HK-2 (cell line): ENCODE results near the gene AP3B1.

Source experiments
- DNase-seq: peaks from one replicate; pipeline ENCODE4 v3.0.0-alpha.2; 2018; ENCODE audit not compliant: unreplicated experiment

Gene AP3B1

DNA sequence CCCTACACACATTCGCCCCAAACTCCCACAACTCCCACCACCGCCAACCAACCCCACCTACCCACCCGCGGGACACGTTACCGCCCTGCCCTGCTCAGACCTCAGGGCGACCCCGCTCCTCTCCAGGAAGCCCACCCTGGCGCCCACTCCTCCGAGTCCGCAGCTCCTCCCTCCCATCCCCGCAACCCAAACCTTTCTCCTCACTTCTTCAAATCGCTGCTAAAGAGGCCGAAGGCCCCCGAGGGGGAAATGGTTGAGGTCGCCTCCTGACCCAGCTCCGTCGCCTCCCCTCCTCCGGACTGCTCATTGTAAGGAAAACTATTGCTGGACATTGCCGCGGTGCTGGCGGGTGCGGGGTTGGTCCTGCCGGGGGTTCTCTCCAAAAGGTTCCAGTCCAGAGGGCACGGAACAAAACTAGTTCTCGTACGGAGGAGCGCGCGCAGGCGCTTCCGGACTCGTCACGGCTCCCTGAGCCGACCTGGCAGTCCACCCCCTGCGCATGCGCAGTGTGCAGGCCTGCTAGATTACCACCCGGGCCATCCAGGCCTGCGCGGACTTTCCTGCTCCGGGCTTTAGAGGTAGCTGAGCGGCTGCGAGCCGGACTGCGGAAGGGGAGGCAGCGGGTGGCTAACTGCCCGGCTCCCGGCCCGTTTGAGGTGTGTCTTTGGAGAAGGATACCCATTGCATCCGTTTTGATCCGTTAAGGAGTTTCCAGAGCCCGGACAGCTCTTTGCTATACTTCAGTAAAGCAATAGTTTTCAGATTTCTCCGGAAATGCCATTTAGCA is at the start of gene AP3B1:
AP3B1 (minus strand) TSS at position 451 of the 787 bp plus-strand sequence; CDS start at position 332, 119 bp downstream.
- peak; percentile 96 for DNase-seq

- no peak for DNase-seq
Observed at GRCh38 chr5:78341440-78341839, 46.9 kb upstream of the AP3B1 start.

- no peak for DNase-seq
Observed at GRCh38 chr5:78339617-78340436, 45.3 kb upstream of the AP3B1 start.

- no peak for DNase-seq
Observed at GRCh38 chr5:78336698-78337097, 42.2 kb upstream of the AP3B1 start.

DNA sequence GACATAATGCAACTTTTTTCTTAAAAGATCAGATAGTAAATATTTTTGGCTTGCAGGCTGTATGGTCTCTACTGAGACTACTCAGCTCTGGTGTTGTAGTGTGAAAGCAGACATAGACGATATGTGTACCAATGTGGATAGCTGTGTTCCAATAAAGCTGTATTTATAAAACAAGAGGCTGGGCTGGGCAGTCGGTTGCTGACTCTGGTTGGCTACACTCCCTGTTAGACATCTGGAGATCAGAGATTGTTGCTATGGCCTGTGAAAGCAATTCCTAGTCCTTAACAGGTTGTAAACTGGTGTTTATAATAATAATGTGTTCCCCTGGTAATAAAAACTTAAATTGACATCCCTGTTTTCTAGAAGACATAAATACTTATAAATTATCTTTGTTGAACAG is 41.5 kb upstream of the AP3B1 start:
- DNase-seq = no peak

GRCh38 chr5:78334811-78335210 is 40.3 kb upstream of the AP3B1 start:
- DNase-seq = no peak

GRCh38 chr5:78331523-78332080 is 37.1 kb upstream of the AP3B1 start:
- DNase-seq = no peak

DNA sequence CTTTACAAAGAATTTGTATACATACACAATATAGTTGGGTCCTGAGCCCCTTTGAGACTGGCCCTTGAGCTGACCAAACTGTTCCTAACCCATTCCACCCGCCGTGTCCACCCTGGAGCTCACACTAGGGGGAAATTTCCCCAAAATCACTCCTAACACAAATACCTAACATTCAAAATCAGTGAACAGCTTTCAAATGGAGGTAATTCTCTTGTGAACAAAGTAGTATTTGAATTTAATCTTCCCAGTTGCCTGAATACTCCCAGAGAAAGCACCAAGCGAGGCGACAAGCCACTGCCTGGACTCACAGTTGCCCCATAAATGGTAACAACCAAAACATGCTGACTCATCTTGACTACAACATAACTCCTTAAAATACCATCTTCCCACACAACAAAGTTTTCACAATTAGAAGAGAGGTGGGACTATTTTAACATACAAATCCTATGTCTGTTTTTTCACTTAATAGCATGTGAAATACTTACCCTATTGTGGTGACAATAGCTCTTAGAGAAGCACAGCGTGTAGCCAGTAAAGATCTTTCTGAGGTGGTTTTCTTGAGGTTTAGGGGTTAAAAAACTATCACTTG is 34.2 kb upstream of the AP3B1 start:
- DNase-seq = no peak

DNA sequence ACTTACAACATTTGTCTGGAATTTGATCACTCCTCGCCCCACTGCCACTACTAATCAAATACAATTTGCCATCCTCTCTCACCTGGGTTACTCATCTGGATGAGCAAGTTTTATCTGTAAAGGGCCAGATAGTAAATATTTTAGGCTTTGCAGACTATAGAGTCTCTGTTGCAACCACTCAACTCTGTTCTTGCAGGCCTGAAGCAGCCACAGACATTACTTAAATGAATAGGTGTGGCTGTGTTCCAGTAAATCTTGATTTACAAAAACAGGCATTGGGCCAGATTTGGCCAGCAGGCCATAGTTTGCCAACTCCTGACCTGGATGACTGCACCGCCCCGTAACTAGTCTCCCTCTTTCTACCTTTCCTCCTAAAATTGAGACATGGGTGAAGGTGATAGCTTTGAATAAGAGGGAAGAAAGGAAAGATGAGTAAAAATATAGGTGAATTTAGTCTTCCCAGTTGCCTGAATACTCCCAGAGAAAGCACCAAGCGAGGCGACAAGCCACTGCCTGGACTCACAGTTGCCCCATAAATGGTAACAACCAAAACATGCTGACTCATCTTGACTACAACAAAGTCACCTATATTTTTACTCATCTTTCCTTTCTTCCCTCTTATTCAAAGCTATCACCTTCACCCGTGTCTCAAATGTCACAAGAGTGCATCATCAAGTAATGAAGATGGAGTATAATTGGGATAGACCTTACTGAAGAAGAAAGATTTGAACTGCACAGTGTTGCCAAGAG is 33.4 kb upstream of the AP3B1 start:
- no peak for DNase-seq

DNA sequence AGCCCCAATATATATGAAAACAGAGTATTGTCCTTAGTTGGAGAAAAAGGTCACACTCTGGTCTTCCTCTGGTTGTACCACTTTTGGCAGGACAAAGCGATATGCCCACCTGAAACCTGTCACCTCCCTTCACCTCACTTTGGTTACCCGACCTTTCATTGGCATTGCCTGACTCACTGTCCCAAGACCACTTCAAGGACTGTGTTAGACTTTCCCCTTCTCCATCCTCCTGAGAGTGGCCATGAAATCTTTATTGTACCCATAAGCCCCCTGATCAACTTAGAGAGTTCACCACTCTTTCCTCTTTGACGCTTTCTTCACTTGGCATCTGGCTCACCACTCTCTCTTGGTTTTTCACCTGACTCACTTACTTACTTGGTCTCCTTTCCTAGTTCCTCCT is 32.4 kb upstream of the AP3B1 start:
- no peak for DNase-seq

DNA sequence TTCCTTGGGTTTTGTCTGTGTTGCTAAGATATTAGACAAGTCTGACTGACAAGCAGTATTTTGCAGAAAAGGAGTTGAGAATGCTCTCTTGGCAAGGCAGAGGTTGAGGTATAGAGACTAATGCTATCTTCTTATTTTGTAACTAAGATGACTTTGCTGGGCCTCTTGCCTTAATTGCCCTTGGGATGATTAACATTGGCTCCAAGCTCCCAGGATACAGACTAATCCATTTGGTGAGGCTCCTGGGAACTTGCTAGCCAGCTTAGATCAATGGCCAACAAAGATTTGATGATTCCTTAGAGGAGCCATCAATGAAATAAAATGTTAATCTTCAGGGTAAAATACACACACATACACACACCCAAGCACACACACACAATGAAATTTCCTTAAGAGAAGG is 28.7 kb upstream of the AP3B1 start:
- DNase-seq = no peak

GRCh38 chr5:78320401-78320800 is 25.9 kb upstream of the AP3B1 start:
- DNase-seq = no peak

DNA sequence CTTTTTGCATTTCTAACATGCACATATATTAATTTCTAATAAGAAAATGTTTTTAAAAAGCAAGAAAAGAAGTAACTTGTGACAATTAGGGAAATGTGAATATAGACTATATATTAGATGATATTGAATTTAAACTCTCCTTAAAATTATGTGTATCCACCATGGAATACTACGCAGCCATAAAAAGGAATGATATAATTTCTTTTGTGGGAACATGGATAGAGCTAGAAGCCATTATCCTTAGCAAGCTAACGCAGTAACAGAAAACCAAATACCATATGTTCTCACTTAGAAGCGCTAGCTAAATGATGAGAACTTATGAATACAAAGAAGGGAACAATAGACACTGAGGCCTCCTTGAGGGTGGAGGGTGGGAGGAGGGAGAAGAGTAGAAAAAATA is 23.8 kb upstream of the AP3B1 start:
- no peak for DNase-seq

DNA sequence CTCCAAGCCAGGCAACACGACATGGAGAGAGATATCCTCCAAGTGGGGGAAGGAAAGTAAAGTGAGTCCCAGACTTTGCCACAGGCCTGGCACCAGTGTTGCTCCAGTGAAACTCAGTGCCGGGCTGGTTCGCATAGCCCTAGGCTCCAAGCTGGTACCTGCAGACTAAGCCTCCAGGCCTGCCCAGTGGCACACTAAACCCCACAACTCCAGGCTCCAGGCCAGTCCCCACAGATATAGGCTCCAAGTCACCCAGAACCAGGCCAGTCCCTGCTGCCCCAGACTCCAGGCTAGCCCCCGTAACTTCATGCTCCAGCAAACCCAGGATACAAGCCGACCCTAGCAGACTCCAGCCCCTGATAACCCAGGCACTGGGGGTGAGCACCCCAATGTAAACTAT is 23.0 kb upstream of the AP3B1 start:
- no peak for DNase-seq

- DNase-seq = no peak
Observed at GRCh38 chr5:78308703-78309102, 14.2 kb upstream of the AP3B1 start.

DNA sequence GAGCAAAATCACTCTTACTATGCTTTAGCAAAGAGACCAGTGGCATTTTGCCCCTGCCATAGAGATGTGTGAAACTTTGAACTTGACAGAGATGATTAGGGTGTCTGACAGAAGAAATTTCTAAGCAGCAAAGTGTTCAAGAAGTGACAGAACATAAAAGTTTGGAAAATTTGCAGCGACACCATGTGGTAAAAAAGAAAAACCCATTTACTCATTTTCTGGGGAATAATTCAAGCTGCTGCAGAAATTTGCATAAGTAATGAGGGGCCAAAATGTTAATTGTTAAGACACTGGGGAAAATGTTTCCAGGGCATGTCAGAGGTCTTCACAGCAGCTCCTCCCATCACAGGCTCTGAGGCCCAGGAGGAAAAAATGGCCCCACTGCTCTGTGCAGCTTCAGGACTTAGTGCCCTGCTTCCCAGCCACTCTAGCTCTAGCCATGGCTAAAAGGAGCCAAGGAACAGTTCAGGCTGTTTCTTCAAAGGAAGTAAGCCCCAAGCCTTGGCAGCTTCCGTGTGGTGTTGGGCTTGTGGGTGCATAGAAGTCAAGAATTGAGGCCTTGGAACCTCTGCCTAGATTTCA is 6.1 kb upstream of the AP3B1 start:
- no peak for DNase-seq

- DNase-seq = peak; percentile 13
Observed at GRCh38 chr5:78295035-78295961, 800 bp upstream of the AP3B1 start.

- DNase-seq = no peak
Observed at GRCh38 chr5:78293851-78294247, 649 bp downstream of the AP3B1 start.

GRCh38 chr5:78291687-78292086 is 2.8 kb downstream of the AP3B1 start:
- DNase-seq = no peak

DNA sequence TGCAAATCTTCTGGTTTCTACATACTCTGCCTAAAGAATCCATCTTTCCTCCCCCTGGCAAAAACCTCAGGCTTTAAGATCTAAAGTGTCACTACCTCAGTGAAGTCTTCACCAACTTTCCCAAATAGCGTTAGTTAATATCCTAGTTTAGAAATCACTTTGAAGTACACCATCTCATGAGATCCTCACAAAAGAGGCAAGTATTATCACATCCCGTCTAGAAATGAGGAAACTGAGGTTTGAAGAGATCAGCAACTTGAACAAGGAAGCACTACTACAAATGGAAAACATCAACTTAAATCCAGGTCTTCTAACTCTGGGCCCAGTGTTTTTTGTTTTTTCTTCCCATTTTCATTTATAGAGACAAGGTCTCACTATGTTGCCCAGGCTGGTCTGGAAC is 4.6 kb downstream of the AP3B1 start:
- no peak for DNase-seq
